NCI-H2227 (cell line): ENCODE measurements around the gene LINC00237.

ENCODE experiments used
- DNase-seq: peaks from one replicate; lab custom pipeline; 2025; ENCODE audit not compliant: unreplicated experiment; lab: John Stamatoyannopoulos, UW

The LINC00237 gene

DNA sequence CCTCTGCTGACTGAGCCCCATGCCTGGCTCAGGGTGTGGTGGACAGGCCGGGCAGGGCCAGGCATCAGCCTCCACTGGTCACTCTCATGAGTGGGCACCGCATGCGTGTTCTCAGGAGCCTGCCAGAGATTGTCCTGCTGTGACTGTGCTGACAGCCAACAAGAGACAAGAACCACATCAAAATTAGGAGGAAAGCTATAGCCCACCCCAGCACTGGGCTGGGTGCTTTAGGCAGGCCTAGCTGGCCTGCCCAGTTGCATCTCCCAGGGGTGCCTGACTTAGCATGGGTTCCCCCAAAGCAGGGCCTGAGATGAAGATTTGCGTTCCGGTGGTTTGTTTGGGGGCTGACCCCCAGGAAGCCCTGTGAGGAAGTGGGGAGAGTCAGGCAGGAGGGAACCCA, 53.9 kb downstream of the LINC00237 start:
- DNase-seq: no peak

DNA sequence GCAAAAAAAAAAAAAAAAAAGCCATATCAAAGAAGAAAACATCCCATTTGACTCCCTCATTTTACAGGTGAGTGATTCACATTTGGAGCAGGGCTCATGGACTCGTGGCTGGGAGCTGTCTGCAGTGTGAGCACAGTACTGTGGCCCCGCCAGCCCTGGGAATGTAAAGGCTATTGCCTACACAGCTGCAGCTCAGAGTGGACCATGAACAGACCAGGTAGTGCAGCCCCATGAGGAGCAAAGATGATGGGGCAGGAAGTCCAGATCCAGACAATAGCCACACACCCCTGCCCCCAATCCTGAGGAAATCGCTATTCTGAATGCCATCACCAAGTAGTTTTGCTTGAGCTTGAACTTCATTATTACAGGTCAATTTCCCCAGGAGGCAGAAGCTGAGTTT, 55.4 kb downstream of the LINC00237 start:
- DNase-seq: no peak

DNA sequence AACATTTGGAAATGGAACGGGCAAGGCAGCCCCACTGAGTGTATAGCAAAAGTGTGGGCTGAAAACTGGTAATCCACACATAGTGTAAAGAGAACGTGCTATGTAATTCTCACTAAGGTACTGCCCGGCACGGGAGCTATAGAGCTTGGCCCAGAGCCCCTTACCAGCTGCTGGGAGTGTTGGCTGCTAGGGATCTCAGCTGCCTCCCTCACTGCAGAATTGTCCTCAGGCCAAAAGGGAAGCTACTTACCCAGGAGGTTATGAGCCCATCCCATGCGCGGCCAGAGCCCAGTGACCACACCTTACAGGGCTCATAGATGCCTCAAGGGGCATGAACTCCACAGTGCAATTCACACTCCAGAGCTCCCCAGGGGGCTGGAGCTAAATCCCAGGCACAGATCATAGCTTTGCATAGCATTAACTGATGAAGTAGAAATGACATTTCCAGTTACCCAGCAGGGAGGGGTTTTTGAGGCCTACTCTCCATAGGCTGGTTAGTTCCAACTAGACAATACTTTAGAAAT, 56.8 kb downstream of the LINC00237 start:
- no peak for DNase-seq

DNA sequence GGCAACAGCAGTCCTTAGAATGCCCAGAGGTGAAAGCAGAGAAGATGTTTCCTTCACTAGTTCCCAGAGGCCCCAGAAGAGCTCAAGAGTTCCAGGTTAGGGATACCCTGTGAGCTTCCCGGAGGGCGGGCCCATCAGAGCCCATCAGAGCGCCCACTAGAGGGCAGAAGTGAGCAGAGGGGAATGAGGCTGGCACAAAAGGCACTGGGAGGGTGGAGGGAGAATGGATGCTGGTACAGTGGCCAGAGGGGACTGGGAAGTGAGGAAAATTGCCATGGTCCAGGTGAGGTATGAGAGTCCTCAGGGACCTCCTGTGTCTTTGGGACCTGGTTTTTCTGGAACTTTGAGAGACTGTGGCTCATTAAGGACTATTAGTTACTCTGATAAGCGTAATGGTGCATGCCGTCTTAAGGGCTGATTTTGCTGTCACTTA, 57.3 kb downstream of the LINC00237 start:
- DNase-seq: no peak

DNA sequence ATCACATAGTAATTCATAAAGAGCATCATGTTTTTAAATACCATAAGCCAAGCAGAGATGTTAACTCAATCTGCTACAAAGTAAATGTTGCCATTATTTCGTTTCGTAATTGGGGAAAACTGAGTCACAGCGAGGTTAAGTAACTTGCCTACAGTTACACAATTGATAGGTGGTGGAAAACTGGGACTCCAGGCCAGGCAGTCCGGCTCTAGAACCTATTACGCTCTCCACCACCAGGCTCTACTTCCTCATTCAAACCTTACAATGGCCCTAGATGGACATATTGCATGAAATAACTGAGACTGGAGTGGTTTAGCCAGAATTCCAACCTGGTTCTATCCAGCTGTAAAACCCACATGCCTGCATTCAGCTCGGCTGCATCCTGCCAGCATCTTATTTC, 58.2 kb downstream of the LINC00237 start:
- no peak for DNase-seq

DNA sequence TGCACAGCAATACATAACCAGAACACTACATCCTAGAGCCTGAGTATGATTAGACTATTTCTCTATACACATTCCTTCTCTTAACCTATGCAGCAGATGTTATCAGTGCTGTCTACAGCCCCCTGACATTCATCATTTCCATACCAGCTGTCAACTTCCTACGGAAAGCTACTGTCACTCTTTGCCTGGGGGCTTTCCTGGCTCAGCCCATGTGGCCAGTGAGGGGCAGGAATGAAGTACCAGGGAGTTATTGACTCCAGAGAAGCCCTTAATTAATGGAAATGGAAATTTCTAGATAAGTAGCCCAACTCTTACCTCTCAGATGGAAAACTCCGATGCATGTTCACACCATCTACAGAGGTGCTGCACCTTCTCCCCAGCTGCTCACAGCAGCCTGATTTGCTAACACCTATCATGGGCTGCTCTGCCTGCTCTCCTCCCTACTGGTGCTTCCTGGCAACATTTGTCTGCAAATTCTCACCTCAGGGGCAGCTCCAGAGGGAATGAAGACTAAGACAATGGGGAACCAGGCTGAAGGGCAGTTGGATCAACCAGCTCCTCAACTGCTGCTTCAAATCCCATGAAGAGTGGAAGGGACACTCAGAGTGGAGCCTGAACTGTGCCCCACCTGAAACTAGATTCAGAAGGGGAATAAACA, 59.6 kb downstream of the LINC00237 start:
- DNase-seq: no peak
